Activated T-helper 1 cell treated with anti-CD3 and anti-CD28 coated beads, Interleukin-2, amount 50 U/mL, for 16 hours (primary cell): Measurements from ENCODE around the gene DGKB.
"Not testable (repeated sequence)": the region's sequence is repeated elsewhere in the genome, so short reads cannot be mapped to it uniquely, and the experiment has no call there.

ENCODE experiments used
- DNase-seq, 2 donors: peaks; one replicate each; pipeline ENCODE4 v3.0.0-alpha.2; 2020; ENCODE audit warnings: low read depth in 1 of 2, low spot score in 1 of 2

The DGKB gene

DNA sequence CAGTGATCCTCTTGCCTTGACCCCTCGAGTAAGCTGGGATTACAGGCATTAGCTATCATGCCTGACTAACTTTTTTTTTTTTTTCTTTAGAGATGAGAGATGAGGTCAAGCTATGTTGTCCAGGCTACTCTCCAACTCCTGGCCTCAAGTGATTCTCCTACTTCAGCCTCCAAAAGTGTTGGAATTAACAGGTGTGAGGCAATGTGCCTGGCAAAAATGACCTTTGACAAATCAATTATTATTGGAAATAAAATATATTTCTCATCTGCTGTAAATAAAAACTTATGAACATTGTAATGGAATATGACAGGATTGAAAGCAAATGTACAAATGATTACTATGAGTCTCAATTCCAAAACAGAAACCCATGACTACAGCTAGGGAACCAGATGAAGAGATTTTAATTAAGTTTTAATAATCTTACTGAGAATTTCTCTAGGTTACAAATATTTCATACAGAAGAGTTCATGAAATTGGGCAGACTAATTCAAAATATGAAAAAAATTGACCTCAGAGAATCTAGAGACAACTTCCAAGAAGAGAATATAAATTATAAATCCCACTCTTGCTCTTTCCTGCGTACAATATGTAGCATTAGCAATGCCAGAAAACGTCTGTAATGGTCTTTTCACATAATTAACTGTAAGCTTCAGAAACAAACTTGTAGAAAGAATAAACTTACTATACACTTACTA is 414.7 kb downstream of the DGKB start:
- no peak for DNase-seq

DNA sequence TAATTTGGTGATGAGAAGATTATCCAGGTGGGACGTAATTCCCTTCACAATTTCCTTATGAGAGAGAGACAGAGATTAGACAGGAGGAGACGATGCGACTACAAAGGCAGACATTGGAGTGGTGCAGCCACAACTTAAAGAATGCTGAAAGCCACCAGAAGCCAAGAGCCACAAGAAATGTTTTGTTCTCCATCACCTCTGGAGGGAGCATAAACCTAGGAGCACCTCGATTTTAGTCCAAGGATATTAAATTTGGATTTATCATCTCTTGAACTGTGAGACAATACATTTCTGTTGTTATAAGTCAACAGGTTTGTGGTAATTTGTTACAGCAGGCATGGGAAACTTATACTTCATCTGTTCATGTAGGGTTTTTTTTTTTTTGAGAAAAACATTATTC is 418.9 kb downstream of the DGKB start:
- no peak for DNase-seq

DNA sequence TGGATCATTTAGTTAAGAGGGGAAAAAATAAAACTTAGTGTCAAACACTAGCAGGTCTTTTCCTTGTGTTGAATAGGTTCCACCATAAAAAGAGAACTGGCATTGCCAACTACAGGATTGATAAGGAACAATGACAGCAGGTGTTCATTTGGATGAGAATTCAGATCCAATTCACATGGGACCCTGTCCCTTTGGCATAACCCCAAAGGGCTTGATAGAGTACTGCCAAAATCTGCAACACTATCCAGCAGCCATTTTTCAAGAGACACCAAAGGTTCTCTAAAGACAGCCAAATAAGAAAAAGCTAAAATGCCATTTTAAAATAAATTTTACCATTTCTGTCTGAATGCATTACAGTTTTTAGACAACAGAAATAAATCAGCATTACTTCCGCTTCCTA is 422.3 kb downstream of the DGKB start:
- no peak for DNase-seq

DNA sequence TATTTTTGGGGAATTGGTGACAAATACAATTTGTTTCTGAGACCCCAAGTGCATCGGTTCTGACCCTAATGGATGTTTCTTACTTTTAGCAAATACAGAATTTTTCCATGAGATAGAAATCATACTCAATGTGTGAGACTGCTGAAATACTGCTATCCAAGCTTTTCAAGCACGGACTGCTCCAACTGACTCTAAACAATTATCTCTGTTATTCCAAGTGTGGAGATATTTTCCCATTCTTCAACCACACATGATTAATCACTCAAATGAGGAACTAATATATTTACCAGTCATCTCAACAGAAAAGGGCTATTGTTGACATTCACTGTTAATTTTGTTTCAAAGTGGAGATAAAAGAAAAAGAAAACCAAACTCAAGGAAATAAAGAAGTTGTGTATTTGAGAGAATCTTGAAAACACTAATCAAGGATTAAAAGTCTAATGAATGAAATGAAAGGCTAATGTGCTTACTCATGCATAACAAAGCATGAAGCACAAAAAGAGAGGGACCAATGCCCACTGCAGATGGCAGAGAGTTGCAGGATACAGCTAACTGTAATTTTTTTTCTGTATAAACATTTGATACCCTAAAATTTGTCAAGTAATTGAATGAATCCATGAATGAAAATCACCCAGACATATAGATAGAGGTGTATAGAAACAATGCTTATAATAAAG is 423.6 kb downstream of the DGKB start:
- no peak for DNase-seq

DNA sequence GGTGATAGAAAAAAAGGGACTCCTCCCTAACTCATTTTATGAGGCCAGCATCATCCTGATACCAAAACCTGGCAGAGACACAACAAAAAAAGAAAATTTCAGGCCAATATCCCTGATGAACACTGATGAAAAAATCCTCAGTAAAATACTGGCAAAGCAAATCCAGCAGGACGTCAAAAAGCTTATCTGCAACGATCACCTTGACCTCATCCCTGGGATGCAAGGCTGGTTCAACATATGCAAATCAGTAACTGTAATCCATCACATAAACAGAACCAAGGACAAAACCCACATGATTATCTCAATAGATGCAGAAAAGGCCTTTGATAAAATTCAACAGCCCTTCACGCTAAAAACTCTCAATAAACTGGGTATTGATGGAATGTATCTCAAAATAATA is 440.8 kb downstream of the DGKB start:
- DNase-seq = not testable (repeated sequence)

DNA sequence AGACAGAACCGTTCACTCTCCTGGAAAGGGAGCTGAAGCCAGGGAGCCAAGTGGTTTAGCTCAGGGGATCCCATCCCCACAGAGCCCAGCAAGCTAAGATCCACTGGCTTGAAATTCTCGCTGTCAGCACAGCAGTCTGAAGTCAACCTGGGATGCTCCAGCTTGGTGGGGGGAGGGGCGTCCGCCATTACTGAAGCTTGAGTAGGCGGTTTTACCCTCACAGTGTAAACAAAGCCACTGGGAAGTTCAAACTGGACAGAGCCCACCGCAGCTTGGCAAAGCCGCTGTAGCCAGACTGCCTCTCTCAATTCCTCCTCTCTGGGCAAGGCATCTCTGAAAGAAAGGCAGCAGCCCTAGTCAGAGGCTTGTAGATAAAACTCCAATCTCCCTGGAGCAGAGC is 443.7 kb downstream of the DGKB start:
- DNase-seq = not testable (repeated sequence)

DNA sequence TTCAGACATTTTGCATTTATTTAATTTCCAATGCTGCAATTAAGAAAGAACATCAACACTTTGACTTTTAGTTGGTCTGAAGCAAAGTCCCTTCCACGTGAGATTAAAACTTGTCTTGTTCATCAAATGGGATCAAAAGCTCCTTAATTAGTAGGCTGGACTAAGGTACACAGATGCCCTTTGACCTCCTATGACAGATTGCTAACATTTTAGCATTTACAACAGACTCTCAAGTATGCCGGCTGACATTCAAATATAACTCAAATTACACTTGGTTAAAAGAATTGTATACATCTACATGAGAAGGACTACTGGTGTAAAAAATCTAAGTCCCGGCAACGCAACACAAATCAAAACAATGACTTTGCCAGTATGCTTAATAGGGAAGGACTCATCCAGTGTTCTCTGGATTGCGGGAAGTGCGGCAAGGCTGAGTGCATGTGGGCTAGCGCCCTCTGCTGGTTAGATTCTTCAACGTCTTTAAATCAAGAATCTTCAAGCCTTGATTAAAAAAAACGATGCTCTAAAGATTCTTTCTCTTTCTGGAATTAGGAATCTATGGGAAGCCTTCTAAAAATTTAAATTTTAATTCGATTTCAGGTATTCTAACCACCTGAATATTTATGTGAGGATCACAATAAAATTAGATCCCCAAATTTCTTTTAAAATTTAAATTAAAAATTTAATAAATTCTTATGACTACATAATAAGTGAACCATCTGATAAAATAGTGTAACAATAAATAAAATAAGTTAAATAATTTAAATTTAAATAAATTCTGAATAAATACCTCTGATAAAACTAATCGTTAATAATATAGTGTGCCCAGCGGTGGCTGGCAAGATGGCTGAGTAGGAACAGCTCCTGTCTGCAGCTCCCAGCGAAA is 444.7 kb downstream of the DGKB start:
- DNase-seq = no peak

- no peak for DNase-seq
Observed at GRCh38 chr7:14449291-14449690, 453.3 kb downstream of the DGKB start.

DNA sequence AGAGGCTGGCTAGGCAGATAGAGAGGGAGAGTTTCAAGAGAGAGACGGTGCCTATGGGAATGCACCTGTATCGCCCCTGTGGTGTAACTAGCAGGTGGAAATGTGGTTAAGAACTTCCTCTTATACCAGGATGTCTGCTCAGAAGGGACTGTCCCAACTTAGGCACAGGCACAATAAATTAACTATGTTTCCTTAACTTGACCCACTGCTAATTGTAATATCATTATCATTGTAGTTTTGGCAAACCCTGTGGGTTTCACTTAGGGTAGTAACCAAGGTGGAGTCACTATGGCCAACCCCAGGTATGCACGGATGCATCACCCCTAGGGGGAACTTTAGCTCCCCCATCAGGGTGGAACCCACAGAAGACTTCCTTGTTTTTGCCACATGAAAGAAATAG is 455.7 kb downstream of the DGKB start:
- DNase-seq = no peak

DNA sequence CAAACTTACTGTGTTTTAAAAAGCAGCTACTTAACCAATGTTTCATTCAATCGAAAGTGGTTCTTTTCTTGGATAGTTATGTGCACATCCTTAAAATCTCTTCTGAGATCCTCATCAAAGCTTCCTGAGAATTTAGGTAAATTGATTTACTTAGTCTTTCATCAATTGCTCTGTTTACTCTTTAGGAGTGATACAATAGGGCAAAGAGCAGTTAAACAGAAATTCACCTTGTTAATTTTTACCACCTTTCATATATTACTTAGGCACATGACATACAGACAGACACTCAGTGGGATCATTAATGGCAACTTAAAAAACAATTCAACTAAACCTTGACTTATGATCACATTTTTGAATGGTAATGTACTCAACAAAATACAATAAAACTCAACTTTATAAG is 456.3 kb downstream of the DGKB start:
- no peak for DNase-seq

- DNase-seq = no peak
Observed at GRCh38 chr7:14438366-14438765, 464.2 kb downstream of the DGKB start.

DNA sequence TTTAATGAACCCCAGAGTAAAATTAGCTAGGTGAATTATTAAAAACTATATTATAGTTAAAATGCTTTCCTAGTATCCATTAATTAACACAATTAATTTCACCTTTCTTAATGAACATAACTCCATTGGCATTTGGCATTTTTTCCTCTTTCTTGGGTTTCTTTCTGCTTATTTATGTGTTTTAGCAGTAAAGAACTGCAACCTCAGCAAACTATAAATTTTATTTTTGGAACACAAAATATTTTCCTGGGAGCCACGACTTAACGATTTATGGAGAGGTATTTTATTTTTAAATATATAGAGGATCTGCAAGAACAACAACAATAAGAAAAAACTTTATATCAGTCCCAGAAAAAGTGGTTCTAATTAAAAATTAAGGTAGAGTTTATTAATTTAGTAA is 465.7 kb downstream of the DGKB start:
- DNase-seq = no peak

DNA sequence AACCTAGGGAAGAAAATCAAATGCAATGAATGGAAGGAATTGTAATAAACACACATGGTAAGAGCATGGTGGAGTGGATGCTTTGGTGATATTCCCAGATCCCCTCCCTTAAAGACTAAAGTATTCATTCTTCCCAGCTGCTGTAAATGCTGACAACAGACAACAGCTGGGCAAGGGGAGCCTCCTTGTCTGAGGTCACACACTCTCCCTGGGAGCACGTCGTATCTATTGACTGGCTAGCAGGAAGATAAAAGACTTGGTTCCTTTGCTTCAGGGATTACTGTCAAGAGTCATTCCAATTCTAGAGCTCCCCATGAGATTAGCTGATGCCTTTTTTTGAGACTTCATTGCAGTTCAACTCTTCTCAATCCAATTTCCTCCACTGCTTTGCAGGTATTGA is 469.6 kb downstream of the DGKB start:
- DNase-seq = no peak

GRCh38 chr7:14430926-14431325 is 471.6 kb downstream of the DGKB start:
- DNase-seq = no peak

- no peak for DNase-seq
Observed at GRCh38 chr7:14425559-14425958, 477.0 kb downstream of the DGKB start.

DNA sequence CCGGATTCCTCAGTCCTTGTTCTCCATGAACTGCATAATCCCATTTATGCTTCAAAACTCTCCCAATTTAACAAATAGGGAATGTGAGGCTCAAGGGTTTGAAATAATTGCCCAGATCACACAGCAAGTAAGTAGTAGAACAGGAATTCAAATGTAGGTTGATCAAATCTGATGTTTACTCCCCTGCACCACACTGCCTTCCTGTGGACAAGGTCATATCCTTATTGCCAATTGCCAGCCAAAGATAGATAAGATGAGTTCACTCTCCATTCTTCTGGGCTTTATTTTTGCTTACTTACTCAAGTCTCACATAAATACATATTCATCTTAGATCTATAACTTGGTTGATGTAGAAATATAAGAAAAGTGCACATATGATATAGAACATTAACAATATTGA is 477.9 kb downstream of the DGKB start:
- DNase-seq = no peak

DNA sequence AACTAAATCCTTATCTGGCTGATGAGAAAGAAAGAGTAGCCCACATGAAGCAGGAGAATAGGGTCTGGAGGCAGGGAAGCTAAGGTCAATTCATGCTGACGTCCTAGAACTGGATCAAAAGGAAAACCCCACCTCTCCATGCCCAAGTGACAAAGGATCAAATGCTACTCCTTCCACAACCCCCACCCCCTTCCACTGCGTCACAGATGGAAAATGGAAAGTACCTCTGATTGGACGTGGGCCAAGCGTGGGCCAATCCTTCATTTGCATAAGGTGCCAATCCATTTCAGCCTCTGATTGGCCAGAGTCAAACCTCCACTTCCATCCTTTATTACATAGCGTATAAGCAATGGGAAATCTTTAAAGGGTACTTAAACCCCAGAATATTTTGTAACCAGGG is 481.8 kb downstream of the DGKB start:
- DNase-seq = no peak

DNA sequence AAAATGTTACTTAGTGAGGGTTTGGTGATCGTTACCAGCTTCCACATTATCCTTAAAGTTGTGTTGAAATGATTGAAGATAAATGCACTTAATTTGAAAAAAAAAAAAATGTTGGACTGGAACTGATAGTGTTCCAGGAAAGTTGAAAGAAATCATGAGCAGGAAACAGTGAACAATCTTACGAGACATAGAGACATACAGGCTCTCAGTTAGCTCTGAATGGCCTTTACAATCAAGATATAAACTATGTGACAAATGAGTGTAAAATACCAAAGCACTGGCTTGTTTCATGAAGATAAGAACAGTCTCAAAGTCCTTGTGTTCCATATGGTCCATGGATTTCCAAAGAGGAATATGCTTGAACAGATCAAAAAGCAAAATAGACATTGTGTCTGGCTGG is 483.0 kb downstream of the DGKB start:
- DNase-seq = no peak

- no peak for DNase-seq
Observed at GRCh38 chr7:14418633-14419032, 483.9 kb downstream of the DGKB start.

- no peak for DNase-seq
Observed at GRCh38 chr7:14414274-14414986, 488.1 kb downstream of the DGKB start.

DNA sequence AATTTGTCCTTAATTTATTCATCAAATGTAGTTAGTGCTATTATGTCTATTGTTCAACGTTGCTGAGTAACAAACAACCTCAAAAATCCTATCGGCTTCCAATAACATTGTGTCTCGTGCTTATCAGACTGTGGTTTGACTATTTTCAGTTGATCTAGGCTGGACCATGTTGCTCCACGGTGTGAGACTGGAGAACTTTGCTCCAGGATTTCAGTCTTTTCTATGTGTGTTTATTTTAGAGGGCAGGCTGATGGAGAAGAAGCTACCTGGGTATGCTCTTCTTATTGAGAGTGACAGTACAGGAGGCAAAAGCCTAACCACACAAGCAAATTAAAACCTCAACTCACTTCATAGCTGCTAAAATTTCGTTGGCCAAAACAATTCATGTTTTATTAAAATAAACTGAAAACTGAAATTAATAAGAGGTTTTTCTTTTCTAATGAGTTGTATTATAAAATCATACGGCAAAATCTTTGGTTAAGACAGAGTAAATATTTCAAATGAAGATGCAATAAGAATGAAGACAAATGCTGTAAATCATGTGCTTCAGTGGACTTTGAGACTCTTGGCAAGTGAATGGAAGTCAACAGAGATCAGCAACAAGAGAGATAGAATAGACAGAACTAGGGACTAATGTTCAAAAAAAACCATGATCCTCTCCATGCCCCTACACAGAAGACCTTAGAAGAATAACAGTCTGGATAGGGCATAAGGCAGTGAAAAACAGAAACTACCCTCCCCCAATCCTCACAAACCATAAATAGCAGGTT is 495.1 kb downstream of the DGKB start:
- DNase-seq = no peak
